NCI-H2171 treated with DMSO at 0.1 percent for 48 hours (cell line): ENCODE measurements around the gene BPIFA3.

Experiments used
- DNase-seq: peaks from one replicate; lab custom pipeline; 2025; lab: John Stamatoyannopoulos, UW

Gene BPIFA3

DNA sequence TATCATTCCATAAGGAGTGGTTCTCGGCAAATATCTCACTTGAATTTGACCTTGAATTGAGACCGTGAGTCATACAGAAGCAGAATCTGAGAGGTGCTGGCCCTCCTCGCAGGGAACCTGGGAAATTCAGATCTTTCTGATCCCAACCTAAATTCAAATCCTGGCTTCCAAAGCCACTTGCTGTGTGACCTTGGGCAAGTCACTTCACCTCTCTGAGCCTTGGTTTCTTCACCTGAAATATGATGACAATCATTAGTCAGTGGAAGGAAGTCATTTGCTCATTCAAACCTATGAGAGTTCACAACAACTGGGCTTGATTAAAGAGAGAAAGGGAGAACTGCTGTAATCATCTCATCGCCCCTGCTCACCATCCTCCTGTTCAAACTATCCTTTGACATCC, 7.2 kb downstream of the BPIFA3 start:
- no peak for DNase-seq

- no peak for DNase-seq
Measured at GRCh38 chr20:33229843-33230242, 12.7 kb downstream of the BPIFA3 start.

- no peak for DNase-seq
Measured at GRCh38 chr20:33231237-33231636, 14.1 kb downstream of the BPIFA3 start.

- DNase-seq, result peak; percentile 69
Measured at GRCh38 chr20:33232486-33233072, 15.4 kb downstream of the BPIFA3 start.

- peak; percentile 96 for DNase-seq
Measured at GRCh38 chr20:33233129-33233774, 16.1 kb downstream of the BPIFA3 start.

- no peak for DNase-seq
Measured at GRCh38 chr20:33234050-33234449, 16.9 kb downstream of the BPIFA3 start.

DNA sequence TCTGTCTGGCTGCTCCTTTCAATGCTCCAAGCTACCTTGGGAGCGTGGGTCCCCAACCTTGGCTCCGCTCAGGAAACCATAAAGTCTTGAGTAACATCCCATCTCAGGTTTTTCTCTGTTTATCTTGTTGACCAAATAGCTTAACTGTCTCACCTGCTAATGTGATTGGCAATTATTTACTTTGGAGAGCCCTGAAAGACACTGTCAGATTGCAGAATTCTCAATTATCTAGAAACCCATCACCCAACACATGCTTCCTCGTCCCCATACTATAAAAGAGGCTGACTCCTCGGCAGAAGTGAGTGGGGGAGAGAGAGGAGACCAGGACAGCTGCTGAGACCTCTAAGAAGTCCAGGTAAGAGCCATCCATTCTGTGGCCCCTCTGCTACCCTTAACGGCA, 18.5 kb downstream of the BPIFA3 start, which contains the start of gene BPIFA1:
BPIFA1 (plus strand) TSS at position 301 of the 400 bp plus-strand sequence. CDS start 1,716 bp downstream, outside the sequence.
- DNase-seq, result no peak

GRCh38 chr20:33236351-33236750, 19.2 kb downstream of the BPIFA3 start:
- no peak for DNase-seq

- no peak for DNase-seq
Measured at GRCh38 chr20:33237989-33238388, 20.8 kb downstream of the BPIFA3 start.

GRCh38 chr20:33239418-33239817, 22.3 kb downstream of the BPIFA3 start:
- no peak for DNase-seq

GRCh38 chr20:33239979-33240736, 23.0 kb downstream of the BPIFA3 start:
- no peak for DNase-seq

GRCh38 chr20:33240923-33241322, 23.8 kb downstream of the BPIFA3 start:
- DNase-seq, result no peak

- no peak for DNase-seq
Measured at GRCh38 chr20:33242319-33243100, 25.4 kb downstream of the BPIFA3 start.

- DNase-seq, result no peak
Measured at GRCh38 chr20:33246077-33246476, 28.9 kb downstream of the BPIFA3 start.

DNA sequence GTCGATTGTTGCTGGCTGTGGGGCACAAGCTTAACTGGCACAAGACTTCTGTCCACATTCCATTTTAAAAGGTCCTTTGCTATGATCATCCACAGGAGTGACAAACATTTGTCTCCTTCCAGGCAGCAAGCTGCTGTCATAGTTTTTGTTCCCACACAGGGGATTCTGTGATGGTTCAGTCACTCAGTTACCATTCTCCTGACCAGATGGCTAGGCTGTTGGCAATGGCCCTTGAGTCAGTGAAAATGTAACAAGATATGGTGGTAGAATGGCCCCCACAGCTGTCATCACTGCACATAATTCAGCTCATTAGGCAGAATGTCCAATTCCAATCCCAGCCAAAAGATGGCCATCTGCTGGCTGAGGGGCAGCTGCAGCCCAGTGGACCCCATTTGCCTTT, 32.3 kb downstream of the BPIFA3 start:
- DNase-seq, result peak; percentile 97

- DNase-seq, result peak; percentile 100
Measured at GRCh38 chr20:33250666-33251065, 33.5 kb downstream of the BPIFA3 start.

DNA sequence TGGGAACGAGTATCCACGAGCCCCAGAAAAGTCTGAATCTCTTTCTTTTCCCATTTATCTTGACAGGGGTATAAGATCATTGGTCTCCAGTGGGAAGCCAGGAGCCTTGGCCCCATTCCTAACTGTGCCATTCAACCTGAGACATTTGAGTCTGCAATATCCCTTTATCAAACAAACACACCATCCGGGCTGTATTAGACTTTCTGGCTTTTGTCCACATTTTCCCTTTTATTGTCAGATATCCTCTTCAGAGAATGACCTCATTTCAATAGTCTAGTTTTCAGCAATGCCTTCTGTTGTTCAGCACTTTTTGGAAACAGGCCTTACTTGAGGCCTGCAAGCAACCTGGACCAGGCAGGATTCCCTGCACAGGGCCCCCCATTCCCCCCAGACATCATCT, 34.3 kb downstream of the BPIFA3 start:
- DNase-seq, result peak; percentile 57

DNA sequence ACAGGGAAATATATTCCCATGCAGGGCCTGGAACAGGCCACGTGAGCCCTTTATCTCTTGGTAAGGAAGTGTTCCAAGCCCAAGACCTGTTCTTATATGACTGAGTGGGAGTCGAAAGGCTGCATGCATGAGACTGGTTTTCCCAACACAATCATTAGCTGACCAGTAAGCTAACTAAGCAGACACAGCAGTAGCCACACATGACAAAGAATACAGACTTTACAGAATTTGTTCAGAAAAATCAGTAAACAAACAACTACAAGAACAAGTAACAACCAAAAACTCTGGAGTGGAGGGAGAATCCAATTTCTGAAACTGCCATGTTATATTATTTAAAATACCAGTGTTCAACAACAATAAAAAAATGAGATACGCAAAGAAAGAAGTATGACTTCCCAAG, 35.3 kb downstream of the BPIFA3 start:
- no peak for DNase-seq

DNA sequence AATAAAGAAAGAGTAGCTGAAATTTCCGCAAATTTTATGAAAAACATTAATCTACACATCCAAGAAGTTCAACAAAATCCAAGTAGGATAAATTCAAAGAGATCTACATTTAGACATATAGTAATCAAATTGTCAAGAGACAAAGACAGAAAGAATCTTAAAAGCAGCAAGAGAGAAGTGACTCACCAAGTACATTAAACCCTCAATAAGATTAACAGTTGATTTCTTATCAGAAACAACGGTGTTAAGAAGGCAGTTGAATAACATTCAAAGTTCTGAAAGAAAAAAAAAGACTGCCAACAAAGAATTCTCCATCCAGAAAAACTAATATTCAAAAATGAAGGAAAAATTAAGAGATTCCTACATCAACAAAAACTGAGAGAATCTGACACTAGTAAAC, 37.9 kb downstream of the BPIFA3 start:
- no peak for DNase-seq

DNA sequence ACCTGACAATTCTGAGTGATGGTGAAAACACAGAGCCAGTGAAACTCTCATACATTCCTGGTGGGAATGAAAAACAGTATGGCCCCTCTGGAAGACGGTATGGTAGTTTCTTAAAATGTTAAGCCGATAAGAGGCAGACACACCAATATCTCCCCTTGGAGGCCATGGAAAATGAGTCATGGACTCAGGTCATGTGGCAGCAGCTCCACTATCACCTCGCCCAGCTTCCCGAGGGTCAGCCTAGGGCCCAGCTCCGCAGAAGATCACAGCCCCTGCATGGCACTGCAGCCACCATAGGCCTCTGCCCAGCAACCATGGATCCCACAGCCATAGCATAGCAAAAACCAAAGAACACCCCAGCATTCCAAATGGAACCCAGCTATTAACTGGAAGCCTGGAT, 40.1 kb downstream of the BPIFA3 start:
- no peak for DNase-seq

GRCh38 chr20:33259371-33259770, 42.2 kb downstream of the BPIFA3 start:
- DNase-seq, result no peak

DNA sequence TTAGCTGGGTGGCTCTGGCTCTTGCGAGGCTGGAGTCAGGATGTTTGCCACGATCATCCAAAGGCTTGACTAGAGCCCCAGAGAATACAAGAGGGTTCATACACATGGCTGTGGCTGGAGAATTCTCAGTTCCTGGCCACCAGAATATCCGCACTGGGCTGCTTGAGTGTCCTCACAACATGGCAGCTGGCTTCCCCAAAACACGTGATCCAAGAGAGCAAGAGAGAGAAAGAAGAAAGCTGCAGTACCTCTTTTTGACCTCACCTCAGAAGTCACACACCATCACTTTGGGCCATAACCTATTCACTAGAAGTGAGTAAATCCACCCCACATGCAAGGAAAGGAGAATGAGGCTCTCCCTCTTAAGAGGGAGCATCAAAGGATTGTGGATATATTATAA, 44.3 kb downstream of the BPIFA3 start:
- peak; percentile 65 for DNase-seq
